ENCODE measurements around the gene PPP2R3B. TPM values are rescaled to one million over a fixed set of nuclear protein-coding genes. Genes with fewer than 3 reads are reported as not detected.

Gene PPP2R3B
- total and polyA plus RNA-seq, 2 donors (not counting 1 experiment from before 2014, with no cell fraction given): 43.3 to 47.6 TPM

DNA sequence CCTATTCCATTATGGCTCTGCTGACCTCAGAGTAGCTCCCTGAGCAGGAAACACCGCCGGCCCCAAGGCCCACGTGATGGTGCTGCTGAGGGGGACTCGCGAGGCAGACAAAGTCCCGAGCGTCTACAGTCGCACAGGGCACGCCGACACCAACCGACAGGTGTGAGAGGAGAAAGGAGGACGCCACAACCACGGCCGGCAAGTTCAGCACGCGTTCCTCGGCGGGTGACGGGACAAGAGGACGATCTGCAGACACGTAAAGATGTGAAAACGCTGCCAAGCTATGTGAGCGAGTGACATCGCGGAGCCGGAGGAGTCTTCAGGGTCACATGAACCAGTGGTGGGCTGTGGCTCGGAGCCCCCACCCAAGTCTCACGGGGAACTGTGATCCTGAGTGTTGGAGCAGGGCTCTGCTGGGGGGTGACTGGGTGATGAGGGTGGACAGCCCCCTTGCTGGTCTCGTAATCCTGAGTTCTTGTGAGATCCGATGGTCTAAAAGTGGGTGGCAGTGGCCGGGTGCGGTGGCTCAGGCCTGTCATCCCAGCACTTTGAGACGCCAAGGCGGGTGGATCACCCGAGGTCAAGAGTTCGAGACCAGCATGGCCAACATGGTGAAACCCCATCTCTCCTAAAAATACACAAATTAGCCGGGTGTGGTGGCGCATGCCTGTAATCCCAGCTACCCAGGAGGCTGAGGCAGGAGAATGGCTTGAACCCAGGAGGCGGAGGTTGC is 34.0 kb downstream of the PPP2R3B start:
- H2AFZ ChIP-seq (ENCODE audit: insufficient read depth, low read depth, low read length, poor library complexity, severe bottlenecking): no peak overlapping the region
- no peaks in the 10 kb centered on the region for H3K9me3 Mint-ChIP-seq (ENCODE audit: insufficient read depth)
- H3K4me1 Mint-ChIP-seq: peaks cover 4% of the 10 kb centered on the region
- H3K36me3 ChIP-seq (replicated peaks in 1 of 2; ENCODE audit: control extremely low read depth in 1 of 2, control insufficient read depth in 1 of 2, extremely low read depth in 1 of 2, insufficient read depth in 2 of 2, low read length in 1 of 2): peaks cover 0 to 6% of the 10 kb centered on the region in 2 experiments
- no peaks in the 10 kb centered on the region for H4K20me1 ChIP-seq (ENCODE audit: control insufficient read depth, insufficient read depth, low read length, poor library complexity, severe bottlenecking)
- H3K4me3 Mint-ChIP-seq: no peak overlapping the region
- ChIA-PET CTCF (no interaction called here), POLR2A (no interaction called here)
- intact Hi-C loops (cut with micrococcal nuclease): no loop called here
- ATAC-seq (ENCODE audit: low read depth) (no peak), DNase-seq (no peak)
- no peak for TF ChIP-seq EZH2 (IDR thresholded peaks at IDR 0.05; ENCODE audit: borderline replicate concordance, insufficient read depth, low read depth, low read length, poor library complexity, severe bottlenecking)
- no peak overlapping the region for H3K27ac ChIP-seq (ENCODE audit: low read length in 2 of 2)
- H3K79me2 ChIP-seq (ENCODE audit: control insufficient read depth, insufficient read depth, low read length): peaks cover 13% of the 10 kb centered on the region
- H3K4me1 ChIP-seq (ENCODE audit: control insufficient read depth in 2 of 2, insufficient read depth in 2 of 2, low read length in 2 of 2): peaks cover 0 to 4% of the 10 kb centered on the region in 2 donors
- no peak overlapping the region for H3K9ac ChIP-seq (ENCODE audit: low read length)
- no peak overlapping the region for H3K27ac Mint-ChIP-seq
- H3K27me3 Mint-ChIP-seq: no peaks in the 10 kb centered on the region
- peaks cover 0 to 9% (median 0%) of the 10 kb centered on the region in 3 donors for H3K9me3 ChIP-seq (ENCODE audit: control extremely low read depth in 1 of 3, control insufficient read depth in 2 of 3, insufficient read depth in 1 of 3, low read length in 2 of 3)
- no peak overlapping the region for H3K4me2 ChIP-seq (replicated peaks; ENCODE audit: low read depth, low read length, poor library complexity, severe bottlenecking)
- no peak overlapping the region for H3K4me3 ChIP-seq (ENCODE audit: control extremely low read depth in 1 of 5, extremely low read depth in 1 of 5, insufficient read depth in 1 of 5, low read depth in 2 of 5, low read length in 4 of 5)
- no peaks in the 10 kb centered on the region for H3K27me3 ChIP-seq (replicated peaks in 1 of 4; ENCODE audit: control extremely low read depth in 1 of 4, control insufficient read depth in 3 of 4, insufficient read depth in 4 of 4, low read length in 3 of 4)
- 94% methylated on average over 36 of the region's 39 CpGs for WGBS (ENCODE audit: insufficient coverage)

DNA sequence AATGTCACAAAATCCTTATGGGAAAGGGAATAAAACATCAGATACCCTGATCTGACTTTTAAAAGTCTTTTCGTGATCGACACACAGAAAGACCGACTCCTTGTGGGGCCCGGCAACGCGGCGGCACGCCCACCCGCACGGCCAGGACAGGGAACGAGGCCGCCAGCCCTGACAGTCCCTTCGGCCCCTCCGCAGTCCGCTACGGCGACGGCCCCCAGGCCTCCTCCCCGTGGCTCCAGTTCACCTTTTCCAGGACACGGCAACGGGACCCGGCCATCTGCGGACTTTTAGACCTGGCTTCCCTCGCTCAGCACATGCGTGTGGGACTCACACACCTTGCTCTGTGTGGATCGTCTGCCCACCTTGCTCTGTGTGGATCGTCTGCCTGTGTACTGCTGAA is 34.5 kb downstream of the PPP2R3B start:
- Mint-ChIP-seq H3K4me3 (no peak overlapping the region), H3K27ac (no peak overlapping the region), H3K4me1 (peaks cover 4% of the 10 kb centered on the region), H3K27me3 (no peaks in the 10 kb centered on the region), H3K9me3 (ENCODE audit: insufficient read depth) (no peaks in the 10 kb centered on the region)
- CTCF ChIA-PET: no interaction called here
- peaks cover 0 to 3% of the 10 kb centered on the region in 2 experiments for H3K36me3 ChIP-seq (replicated peaks in 1 of 2; ENCODE audit: control extremely low read depth in 1 of 2, control insufficient read depth in 1 of 2, extremely low read depth in 1 of 2, insufficient read depth in 2 of 2, low read length in 1 of 2)
- no peak for DNase-seq
- H3K4me2 ChIP-seq (replicated peaks; ENCODE audit: low read depth, low read length, poor library complexity, severe bottlenecking): no peak overlapping the region
- H2AFZ ChIP-seq (ENCODE audit: insufficient read depth, low read depth, low read length, poor library complexity, severe bottlenecking): no peak overlapping the region
- H3K4me3 ChIP-seq (ENCODE audit: control extremely low read depth in 1 of 5, extremely low read depth in 1 of 5, insufficient read depth in 1 of 5, low read depth in 2 of 5, low read length in 4 of 5): no peak overlapping the region
- no peak for ATAC-seq (ENCODE audit: low read depth)
- 98% methylated on average over 27 of the region's 27 CpGs for WGBS (ENCODE audit: insufficient coverage)
- POLR2A ChIA-PET: no interaction called here
- H3K27ac ChIP-seq (ENCODE audit: low read length in 2 of 2): no peak overlapping the region
- peaks cover 0 to 10% (median 0%) of the 10 kb centered on the region in 3 donors for H3K9me3 ChIP-seq (ENCODE audit: control extremely low read depth in 1 of 3, control insufficient read depth in 2 of 3, insufficient read depth in 1 of 3, low read length in 2 of 3)
- TF ChIP-seq EZH2 (IDR thresholded peaks at IDR 0.05; ENCODE audit: borderline replicate concordance, insufficient read depth, low read depth, low read length, poor library complexity, severe bottlenecking): no peak
- no peak for TF ChIP-seq CTCF (IDR thresholded peaks at IDR 0.05)
- no peaks in the 10 kb centered on the region for H3K27me3 ChIP-seq (replicated peaks in 1 of 4; ENCODE audit: control extremely low read depth in 1 of 4, control insufficient read depth in 3 of 4, insufficient read depth in 4 of 4, low read length in 3 of 4)
- intact Hi-C loops (cut with micrococcal nuclease): no loop called here
- H4K20me1 ChIP-seq (ENCODE audit: control insufficient read depth, insufficient read depth, low read length, poor library complexity, severe bottlenecking): no peaks in the 10 kb centered on the region
- H3K9ac ChIP-seq (ENCODE audit: low read length): no peak overlapping the region
- H3K4me1 ChIP-seq (ENCODE audit: control insufficient read depth in 2 of 2, insufficient read depth in 2 of 2, low read length in 2 of 2): peaks cover 0 to 4% of the 10 kb centered on the region in 2 donors
- H3K79me2 ChIP-seq (ENCODE audit: control insufficient read depth, insufficient read depth, low read length): peaks cover 13% of the 10 kb centered on the region
